ENCODE data around the gene FKBP7. TPM values are rescaled to one million over a fixed set of nuclear protein-coding genes. Genes with fewer than 3 reads are reported as not detected.

Gene FKBP7
- total RNA-seq, 1 experiment from 2014 or later: 18.4 TPM

DNA sequence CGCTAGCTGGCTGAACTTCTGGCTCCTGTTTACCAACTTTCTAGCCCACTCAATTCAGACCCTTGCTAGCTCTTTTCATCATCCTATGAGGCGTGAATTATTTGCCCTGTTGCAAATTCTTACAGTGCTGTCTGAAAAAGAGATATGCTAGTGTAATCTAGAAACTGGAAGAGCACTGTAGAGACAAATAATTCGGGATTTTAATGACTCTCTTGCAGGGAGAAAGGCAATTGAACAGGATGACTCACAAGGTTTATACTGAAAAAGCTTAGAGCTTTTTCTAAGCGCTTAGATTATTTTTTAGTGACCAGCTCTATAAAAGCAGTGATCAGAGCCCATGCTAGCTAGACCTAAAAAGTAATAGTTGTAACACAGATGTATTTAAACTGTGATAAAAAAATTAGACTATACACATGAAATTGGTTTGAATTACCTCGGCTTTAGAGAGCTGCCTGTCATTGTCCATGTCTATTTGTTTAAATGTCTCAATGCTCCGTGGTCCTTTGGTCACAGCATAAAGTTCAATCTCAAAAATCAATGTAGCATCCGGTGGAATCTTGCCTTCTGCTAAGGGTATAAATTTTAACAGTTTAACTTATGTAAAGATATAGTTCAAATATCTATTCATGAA is 9.1 kb downstream of the FKBP7 start:
- intact Hi-C loops (cut with micrococcal nuclease; ENCODE audit: unreplicated experiment): no loop called here
- Histone ChIP-seq H3K27ac (ENCODE audit: low read depth, low read length, poor library complexity, severe bottlenecking) (no peak overlapping the region), H3K36me3 (ENCODE audit: insufficient read depth, low read length, poor library complexity, severe bottlenecking) (no peaks in the 10 kb centered on the region), H3K4me3 (ENCODE audit: low read depth, low read length, poor library complexity, severe bottlenecking) (no peak overlapping the region), H3K4me1 (ENCODE audit: insufficient read depth, low read length, poor library complexity, severe bottlenecking) (peaks cover 7% of the 10 kb centered on the region), H3K9me3 (ENCODE audit: low read depth, low read length, poor library complexity, severe bottlenecking) (no peaks in the 10 kb centered on the region), H3K27me3 (replicated peaks; ENCODE audit: insufficient read depth, low read depth, low read length, poor library complexity) (no peaks in the 10 kb centered on the region)
- POLR2A ChIA-PET (ENCODE audit: low non-redundant PET): no interaction called here
- no peak for DNase-seq (ENCODE audit: low spot score)
- BruUV-seq (replicated peaks): no TSS peak
- CTCF ChIA-PET: no interaction called here
- no peak for TF ChIP-seq EZH2 (IDR thresholded peaks at IDR 0.05; ENCODE audit: borderline replicate concordance, low read depth, low read length, poor library complexity, severe bottlenecking)
- TF ChIP-seq, protein P1, sequence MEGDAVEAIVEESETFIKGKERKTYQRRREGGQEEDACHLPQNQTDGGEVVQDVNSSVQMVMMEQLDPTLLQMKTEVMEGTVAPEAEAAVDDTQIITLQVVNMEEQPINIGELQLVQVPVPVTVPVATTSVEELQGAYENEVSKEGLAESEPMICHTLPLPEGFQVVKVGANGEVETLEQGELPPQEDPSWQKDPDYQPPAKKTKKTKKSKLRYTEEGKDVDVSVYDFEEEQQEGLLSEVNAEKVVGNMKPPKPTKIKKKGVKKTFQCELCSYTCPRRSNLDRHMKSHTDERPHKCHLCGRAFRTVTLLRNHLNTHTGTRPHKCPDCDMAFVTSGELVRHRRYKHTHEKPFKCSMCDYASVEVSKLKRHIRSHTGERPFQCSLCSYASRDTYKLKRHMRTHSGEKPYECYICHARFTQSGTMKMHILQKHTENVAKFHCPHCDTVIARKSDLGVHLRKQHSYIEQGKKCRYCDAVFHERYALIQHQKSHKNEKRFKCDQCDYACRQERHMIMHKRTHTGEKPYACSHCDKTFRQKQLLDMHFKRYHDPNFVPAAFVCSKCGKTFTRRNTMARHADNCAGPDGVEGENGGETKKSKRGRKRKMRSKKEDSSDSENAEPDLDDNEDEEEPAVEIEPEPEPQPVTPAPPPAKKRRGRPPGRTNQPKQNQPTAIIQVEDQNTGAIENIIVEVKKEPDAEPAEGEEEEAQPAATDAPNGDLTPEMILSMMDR (conservative IDR thresholded peaks at IDR 0.05; ENCODE audit: low read depth, low read length): no peak

DNA sequence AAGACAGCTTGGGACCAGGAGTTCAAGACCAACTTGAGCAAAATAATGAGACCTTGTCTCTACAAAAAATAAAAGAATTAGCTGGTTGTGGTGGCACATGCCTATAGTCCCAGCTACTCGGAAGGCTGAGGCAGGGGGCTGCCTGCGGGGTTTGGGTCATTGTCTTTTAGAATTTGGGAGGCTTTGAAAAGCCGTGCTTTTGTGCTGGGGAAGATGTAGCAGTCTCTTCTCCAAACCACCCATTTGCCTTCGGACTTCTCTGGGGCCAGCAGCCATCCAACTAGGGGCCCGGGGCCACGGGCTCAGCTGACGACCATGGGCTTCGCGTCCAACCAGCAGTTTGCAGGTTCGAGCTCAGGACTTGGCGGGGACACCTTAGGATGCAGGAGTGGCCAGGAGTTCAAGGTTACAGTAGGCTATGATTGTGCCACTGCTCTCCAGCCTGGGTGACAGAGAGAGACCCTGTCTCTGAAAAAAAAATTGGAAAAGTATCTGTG is 21.0 kb downstream of the FKBP7 start:
- Histone ChIP-seq H3K36me3 (ENCODE audit: insufficient read depth, low read length, poor library complexity, severe bottlenecking) (no peaks in the 10 kb centered on the region), H3K9me3 (ENCODE audit: low read depth, low read length, poor library complexity, severe bottlenecking) (no peaks in the 10 kb centered on the region), H3K4me1 (ENCODE audit: insufficient read depth, low read length, poor library complexity, severe bottlenecking) (no peaks in the 10 kb centered on the region), H3K4me3 (ENCODE audit: low read depth, low read length, poor library complexity, severe bottlenecking) (no peak overlapping the region), H3K27me3 (replicated peaks; ENCODE audit: insufficient read depth, low read depth, low read length, poor library complexity) (no peaks in the 10 kb centered on the region), H3K27ac (ENCODE audit: low read depth, low read length, poor library complexity, severe bottlenecking) (no peak overlapping the region)
- no peak for DNase-seq (ENCODE audit: low spot score)
- no TSS peak for BruUV-seq (replicated peaks)
- POLR2A ChIA-PET (ENCODE audit: low non-redundant PET): interaction anchor here (0.6 kb wide), 1 partner anchor 1194 kb away, joined by 4 read pairs; no protein-coding TSS in a partner anchor
- CTCF ChIA-PET: interaction anchor here (0.6 kb wide), 1 partner anchor 113 kb away, joined by 3 read pairs; no protein-coding TSS in a partner anchor
- intact Hi-C loops (cut with micrococcal nuclease; ENCODE audit: unreplicated experiment): no loop called here
- TF ChIP-seq, protein P1 (conservative IDR thresholded peaks at IDR 0.05; ENCODE audit: low read depth, low read length): no peak
- TF ChIP-seq EZH2 (IDR thresholded peaks at IDR 0.05; ENCODE audit: borderline replicate concordance, low read depth, low read length, poor library complexity, severe bottlenecking): no peak

DNA sequence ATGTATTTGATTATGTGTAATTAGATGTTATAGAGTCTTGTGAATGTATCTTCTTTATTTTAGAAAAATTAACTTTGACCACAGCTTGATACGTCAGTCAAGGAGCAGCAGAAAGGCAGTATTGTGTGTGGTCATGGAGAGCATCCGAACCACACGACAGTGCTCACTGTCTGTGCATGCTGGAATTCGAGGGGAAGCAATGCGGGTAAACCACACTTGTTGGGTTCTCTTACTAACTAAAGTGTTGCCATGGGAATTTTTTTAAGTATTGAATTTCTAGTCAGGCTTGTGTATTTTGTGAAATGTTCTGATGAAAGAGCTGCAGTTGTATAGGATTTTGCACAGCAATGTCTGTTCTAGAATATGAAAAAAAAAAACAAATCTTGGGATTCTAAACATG is 22.5 kb downstream of the FKBP7 start:
- BruUV-seq (replicated peaks): no TSS peak
- H3K4me1 ChIP-seq (ENCODE audit: insufficient read depth, low read length, poor library complexity, severe bottlenecking): no peaks in the 10 kb centered on the region
- ChIA-PET POLR2A (ENCODE audit: low non-redundant PET) (no interaction called here), CTCF (no interaction called here)
- no peak overlapping the region for H3K4me3 ChIP-seq (ENCODE audit: low read depth, low read length, poor library complexity, severe bottlenecking)
- H3K9me3 ChIP-seq (ENCODE audit: low read depth, low read length, poor library complexity, severe bottlenecking): no peaks in the 10 kb centered on the region
- DNase-seq (ENCODE audit: low spot score): no peak
- no peaks in the 10 kb centered on the region for H3K27me3 ChIP-seq (replicated peaks; ENCODE audit: insufficient read depth, low read depth, low read length, poor library complexity)
- H3K27ac ChIP-seq (ENCODE audit: low read depth, low read length, poor library complexity, severe bottlenecking): no peak overlapping the region
- intact Hi-C loops (cut with micrococcal nuclease; ENCODE audit: unreplicated experiment): no loop called here
- no peak for TF ChIP-seq EZH2 (IDR thresholded peaks at IDR 0.05; ENCODE audit: borderline replicate concordance, low read depth, low read length, poor library complexity, severe bottlenecking)
- TF ChIP-seq, protein P1 (conservative IDR thresholded peaks at IDR 0.05; ENCODE audit: low read depth, low read length): no peak
- no peaks in the 10 kb centered on the region for H3K36me3 ChIP-seq (ENCODE audit: insufficient read depth, low read length, poor library complexity, severe bottlenecking)

Measured in A673 (cell line).